Upper lobe of left lung (tissue), 4 donors: ENCODE data around the gene MAST4.

Experiments used
- CTCF ChIP-seq, 6 experiments: fragments of 450-650 bp in 4 of 6; fragments of 200-600 bp in 2 of 6; sonication (generic) in 2 of 6; IDR thresholded peaks; one replicate each; pipeline ENCODE4 v1.5.1; 2016 to 2019; ENCODE audit warnings: antibody characterized with exemption in 6 of 6
- POLR2A ChIP-seq, 4 donors: fragments of 450-650 bp; IDR thresholded peaks; one replicate each; pipeline ENCODE4 v1.5.1; 2016 to 2017; ENCODE audit warnings: antibody characterized with exemption in 4 of 4, mild to moderate bottlenecking in 2 of 4
- POLR2AphosphoS5 ChIP-seq, 2 donors: sonication (generic); formaldehyde crosslinking; IDR thresholded peaks; one replicate each; pipeline ENCODE4 v1.5.1; 2017; ENCODE audit warnings: antibody characterized with exemption in 2 of 2

- TF ChIP-seq CTCF (IDR thresholded peaks at IDR 0.05), result no peak
- TF ChIP-seq POLR2AphosphoS5 (IDR thresholded peaks at IDR 0.05), result no peak
- no peak for TF ChIP-seq POLR2A (IDR thresholded peaks at IDR 0.05)
Observed at GRCh38 chr5:66660396-66660795, 64.2 kb downstream of the MAST4 start.
